Coronary artery (tissue), 2 donors: ENCODE measurements around the gene IL24.

Experiments used
- DNase-seq: peaks from one replicate; pipeline ENCODE4 v3.0.0-alpha.2; 2017; ENCODE audit warnings: low spot score
- H3K27ac ChIP-seq, 2 donors: fragments of 200-600 bp; sonication (generic); one replicate each; pipeline ENCODE4 v1.5.1; 2016 to 2019
- H3K4me3 ChIP-seq: fragments of 200-600 bp; sonication (generic); 2 replicates; pipeline ENCODE4 v1.5.1; 2016; ENCODE audit warnings: mild to moderate bottlenecking, moderate library complexity
- TF ChIP-seq, protein P1 (sequence below): fragments of 200-600 bp; sonication (generic); IDR thresholded peaks from one replicate; pipeline ENCODE4 v1.5.1; 2019; ENCODE audit warnings: antibody characterized with exemption

Gene IL24

DNA sequence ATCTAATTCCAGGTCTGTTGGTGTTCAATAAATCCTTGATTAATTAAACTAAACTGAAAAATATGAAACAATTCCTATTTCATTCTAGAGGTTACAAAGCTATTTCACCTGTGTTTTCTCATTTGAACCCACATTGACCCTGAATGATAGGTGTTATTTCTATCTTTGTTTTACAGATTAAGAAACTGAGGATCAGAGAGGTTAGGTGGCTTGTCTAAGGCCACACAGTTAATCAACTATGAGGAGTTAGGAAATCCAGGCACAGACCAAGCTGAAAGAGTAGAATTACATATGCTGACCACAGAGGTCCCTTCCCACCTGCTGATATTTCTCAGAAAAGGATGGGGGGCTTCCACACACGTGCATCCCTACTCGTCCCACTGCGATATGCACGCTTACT lies 48.5 kb downstream of the IL24 start:
- DNase-seq = no peak
- Histone ChIP-seq H3K4me3 (no peak overlapping the region), H3K27ac (no peak overlapping the region)
- TF ChIP-seq, protein P1, sequence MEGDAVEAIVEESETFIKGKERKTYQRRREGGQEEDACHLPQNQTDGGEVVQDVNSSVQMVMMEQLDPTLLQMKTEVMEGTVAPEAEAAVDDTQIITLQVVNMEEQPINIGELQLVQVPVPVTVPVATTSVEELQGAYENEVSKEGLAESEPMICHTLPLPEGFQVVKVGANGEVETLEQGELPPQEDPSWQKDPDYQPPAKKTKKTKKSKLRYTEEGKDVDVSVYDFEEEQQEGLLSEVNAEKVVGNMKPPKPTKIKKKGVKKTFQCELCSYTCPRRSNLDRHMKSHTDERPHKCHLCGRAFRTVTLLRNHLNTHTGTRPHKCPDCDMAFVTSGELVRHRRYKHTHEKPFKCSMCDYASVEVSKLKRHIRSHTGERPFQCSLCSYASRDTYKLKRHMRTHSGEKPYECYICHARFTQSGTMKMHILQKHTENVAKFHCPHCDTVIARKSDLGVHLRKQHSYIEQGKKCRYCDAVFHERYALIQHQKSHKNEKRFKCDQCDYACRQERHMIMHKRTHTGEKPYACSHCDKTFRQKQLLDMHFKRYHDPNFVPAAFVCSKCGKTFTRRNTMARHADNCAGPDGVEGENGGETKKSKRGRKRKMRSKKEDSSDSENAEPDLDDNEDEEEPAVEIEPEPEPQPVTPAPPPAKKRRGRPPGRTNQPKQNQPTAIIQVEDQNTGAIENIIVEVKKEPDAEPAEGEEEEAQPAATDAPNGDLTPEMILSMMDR = no peak

DNA sequence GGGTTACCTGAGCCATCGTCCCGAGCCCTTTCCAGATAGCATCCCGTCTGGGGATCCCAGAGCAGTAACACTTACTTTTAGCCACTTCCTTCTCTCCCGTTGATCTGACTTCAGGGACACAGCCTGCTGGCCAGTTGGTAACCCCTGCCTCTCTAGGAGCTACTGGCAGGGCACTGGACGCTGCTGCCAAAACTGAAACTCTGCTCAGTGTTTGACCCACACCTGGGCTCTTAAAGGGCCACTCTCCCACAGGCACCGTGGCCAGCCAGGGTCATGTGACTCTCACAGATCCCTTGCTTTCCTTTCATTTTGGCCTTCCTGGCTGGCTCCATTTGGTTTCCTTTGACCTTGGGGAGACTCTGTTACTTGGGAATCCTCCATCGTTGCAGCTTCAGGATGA lies 49.0 kb downstream of the IL24 start, which contains the start of gene PIGR:
PIGR (minus strand) TSS at position 206 of the 400 bp plus-strand sequence. CDS start 5,935 bp downstream, outside the sequence.
- Histone ChIP-seq H3K27ac (no peak within 1 kb of the TSS), H3K4me3 (no peak within 1 kb of the TSS)
- TF ChIP-seq, protein P1 = no peak
- no peak for DNase-seq

DNA sequence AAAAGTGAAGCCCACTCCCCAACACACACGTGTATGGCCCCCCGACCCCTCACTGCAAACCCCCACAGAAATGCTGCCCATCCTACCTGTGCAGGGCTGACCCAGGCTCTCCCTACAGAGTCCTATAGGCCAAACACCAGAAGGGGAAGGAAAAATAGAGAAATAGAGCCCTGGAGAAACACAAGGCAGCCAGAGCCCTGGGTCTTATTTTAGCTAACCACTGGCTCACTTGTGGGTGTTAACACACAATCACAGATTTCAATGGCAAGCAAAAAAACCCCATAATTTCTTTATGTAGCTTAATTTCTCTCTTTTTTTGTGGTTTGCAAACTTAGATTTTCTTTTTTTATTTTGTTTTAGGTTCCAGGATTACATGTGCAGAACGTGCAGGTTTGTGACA lies 50.0 kb downstream of the IL24 start:
- TF ChIP-seq, protein P1 = no peak
- no peak for DNase-seq
- Histone ChIP-seq H3K27ac (no peak overlapping the region), H3K4me3 (no peak overlapping the region)

DNA sequence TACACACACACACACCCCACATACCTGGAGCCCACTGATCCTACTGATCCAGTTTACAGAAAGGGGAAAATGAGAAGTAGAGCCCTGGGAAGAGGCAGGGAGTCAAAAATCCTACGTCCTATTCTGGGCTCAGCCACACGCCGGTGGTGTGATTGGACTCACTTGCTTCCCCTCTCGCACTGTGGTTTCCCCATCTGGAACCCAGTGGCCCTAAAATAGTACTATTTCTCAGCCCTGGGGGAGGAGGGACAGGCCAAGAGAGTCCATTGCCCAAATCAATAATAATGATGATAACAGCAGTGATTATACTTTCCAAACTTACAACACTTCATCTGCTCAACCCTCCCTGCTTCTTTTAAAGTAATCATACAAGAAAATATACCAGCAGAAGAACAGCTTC lies 52.0 kb downstream of the IL24 start:
- H3K4me3 ChIP-seq = no peak overlapping the region
- DNase-seq = no peak
- H3K27ac ChIP-seq = no peak overlapping the region
- TF ChIP-seq, protein P1 = no peak

DNA sequence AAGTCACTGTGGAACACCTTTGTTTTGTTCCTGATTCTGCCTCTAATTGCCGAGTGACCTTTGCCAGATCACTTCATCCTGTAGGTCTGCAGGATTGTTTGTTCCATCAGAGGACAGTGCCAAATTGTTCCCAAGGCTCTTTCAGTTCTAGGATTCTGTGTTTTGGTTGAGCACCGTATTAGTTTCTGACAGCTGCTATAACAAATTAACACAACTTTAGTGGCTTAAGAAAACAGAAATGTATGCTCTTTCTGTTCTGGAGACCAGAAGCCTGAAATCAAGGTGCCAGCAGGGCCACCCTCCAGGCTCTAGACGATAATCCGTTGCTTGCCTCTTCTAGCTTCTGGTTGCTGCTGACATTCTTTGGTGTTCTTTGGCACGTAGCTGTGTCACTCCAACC lies 52.4 kb downstream of the IL24 start:
- no peak for DNase-seq
- TF ChIP-seq, protein P1 = no peak
- Histone ChIP-seq H3K27ac (no peak overlapping the region), H3K4me3 (no peak overlapping the region)

DNA sequence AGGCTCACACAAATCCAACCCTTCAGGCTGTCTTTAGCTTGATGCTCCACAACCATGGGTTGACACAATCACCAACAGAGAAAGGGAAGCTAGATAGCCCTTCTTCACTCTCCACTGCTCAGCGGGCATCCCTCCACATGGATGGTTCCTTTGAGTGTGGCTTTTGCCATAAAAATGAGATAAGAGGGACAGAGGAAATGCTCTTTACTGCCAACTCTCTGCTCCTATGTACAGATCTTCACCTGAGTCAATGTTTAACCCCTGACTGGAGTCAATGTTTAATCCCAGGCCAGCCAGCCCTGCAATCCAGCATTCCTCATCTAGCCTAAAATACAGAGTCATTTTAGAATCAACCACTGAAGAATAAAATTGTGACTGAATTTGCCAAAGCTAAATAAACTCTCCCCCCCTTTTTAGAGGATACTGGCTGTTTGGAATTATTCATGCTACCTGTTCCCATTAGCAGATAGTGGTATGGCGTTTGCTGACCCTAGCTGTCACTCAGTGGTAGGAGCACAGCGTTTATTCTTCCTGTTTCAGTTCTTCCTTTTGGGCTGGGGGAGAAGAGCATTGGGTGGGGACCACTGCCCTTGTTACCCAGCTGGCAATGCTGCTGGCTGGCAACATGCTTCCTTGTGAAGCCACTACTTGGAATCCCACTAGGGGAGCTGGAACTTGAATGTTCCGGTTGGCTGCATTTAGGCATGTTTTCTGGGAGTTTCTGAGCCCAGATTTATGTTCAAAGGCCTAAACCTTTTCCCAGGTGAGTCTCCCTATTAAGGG lies 54.3 kb downstream of the IL24 start:
- Histone ChIP-seq H3K4me3 (no peak overlapping the region), H3K27ac (no peak overlapping the region)
- TF ChIP-seq, protein P1 = no peak
- DNase-seq = no peak

DNA sequence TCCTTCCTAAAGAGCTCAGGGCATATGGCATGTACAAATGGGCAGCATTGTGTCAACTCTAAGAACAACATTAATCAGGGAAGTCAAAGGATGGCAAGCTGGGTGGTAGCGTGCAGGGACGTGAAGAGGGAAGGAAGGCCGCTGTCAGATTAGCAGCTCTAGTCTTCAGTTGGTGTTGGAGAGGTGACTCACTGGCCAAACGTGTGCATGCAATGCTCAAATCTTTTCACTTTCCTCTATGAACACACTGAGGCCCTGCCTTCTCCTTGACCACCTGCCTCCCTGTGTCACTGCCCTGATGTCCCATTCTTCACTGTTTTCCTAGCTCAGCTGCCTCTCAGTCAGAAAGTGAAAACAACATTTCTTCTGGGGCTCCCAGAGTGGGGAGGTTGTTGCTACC lies 54.9 kb downstream of the IL24 start:
- Histone ChIP-seq H3K27ac (no peak overlapping the region), H3K4me3 (no peak overlapping the region)
- DNase-seq = no peak
- TF ChIP-seq, protein P1 = no peak
